Muscle of leg (tissue), 11 donors: ENCODE data around the gene RBFOX1. TPM values are rescaled to one million over a fixed set of nuclear protein-coding genes. Genes with fewer than 3 reads are reported as not detected.

Experiments
- DNase-seq: peaks from one replicate; pipeline ENCODE4 v3.0.0; 2013
- H3K27ac ChIP-seq: one replicate; pipeline ENCODE4 v1.5.1; 2013; ENCODE audit warnings: mild to moderate bottlenecking, low read length, control low read depth
- H3K27me3 ChIP-seq: one replicate; pipeline ENCODE4 v1.6.1; 2013; ENCODE audit warnings: low read length; ENCODE audit not compliant: control insufficient read depth, insufficient read depth
- H3K36me3 ChIP-seq: one replicate; pipeline ENCODE4 v1.6.1; 2013; ENCODE audit warnings: low read length; ENCODE audit not compliant: control insufficient read depth, insufficient read depth
- H3K4me1 ChIP-seq: one replicate; pipeline ENCODE4 v1.6.1; 2013; ENCODE audit warnings: low read length; ENCODE audit not compliant: control insufficient read depth, insufficient read depth
- H3K4me3 ChIP-seq: one replicate; pipeline ENCODE4 v1.5.1; 2013; ENCODE audit warnings: low read length, control low read depth
- H3K9me3 ChIP-seq: replicated peaks from 2 replicates; pipeline ENCODE4 v1.6.1; 2013; ENCODE audit warnings: low read depth, low read length; ENCODE audit not compliant: control insufficient read depth
- WGBS: methylation state at CpG from one replicate; pipeline ENCODE4 v1.1.5; 2013; ENCODE audit warnings: missing lambda C conversion rate; ENCODE audit not compliant: insufficient coverage; 5-methylcytosine and 5-hydroxymethylcytosine counted together
- polyA plus RNA-seq, 8 donors: library from polyadenylated mRNA; unstranded; fragments of 120-200 nt; gene quantifications; one replicate each; pipeline versions ENCODE4 v1.2.1 to v1.2.3, GENCODE V29; 2013; ENCODE audit warnings: inconsistent platforms in 1 of 8, low replicate concordance in 1 of 8; ENCODE audit not compliant: insufficient read length in 8 of 8, insufficient read depth in 1 of 8
- total RNA-seq: library from RNA; stranded (reverse); fragments of 120-200 nt; gene quantifications from one replicate; pipeline ENCODE4 v1.2.4, GENCODE V29; 2013

The RBFOX1 gene
- total and polyA plus RNA-seq, 9 donors: 31.1 to 84.6 (median 47.6) TPM

GRCh38 chr16:7629571-7629970, 296.9 kb downstream of the RBFOX1 start:
- 84% methylated on average over 4 of the region's 5 CpGs for WGBS
- no peak overlapping the region for H3K27ac ChIP-seq
- no peak overlapping the region for H3K4me3 ChIP-seq
- no peaks in the 10 kb centered on the region for H3K27me3 ChIP-seq
- H3K9me3 ChIP-seq: no peaks in the 10 kb centered on the region
- H3K36me3 ChIP-seq: peaks cover 4% of the 10 kb centered on the region
- DNase-seq: no peak
- no peaks in the 10 kb centered on the region for H3K4me1 ChIP-seq

- no peaks in the 10 kb centered on the region for H3K9me3 ChIP-seq
- DNase-seq: no peak
- H3K4me1 ChIP-seq: peaks cover 7% of the 10 kb centered on the region
- no peaks in the 10 kb centered on the region for H3K36me3 ChIP-seq
- H3K27me3 ChIP-seq: no peaks in the 10 kb centered on the region
- whole genome bisulfite sequencing: no CpG with 5 or more reads among the region's 4 CpGs
- no peak overlapping the region for H3K27ac ChIP-seq
- no peak overlapping the region for H3K4me3 ChIP-seq
These were observed 304.8 kb downstream of the RBFOX1 start for GRCh38 chr16:7637446-7637845.

GRCh38 chr16:7638306-7638705, 305.7 kb downstream of the RBFOX1 start:
- no CpG with 5 or more reads among the region's 5 CpGs for WGBS
- Histone ChIP-seq H3K27ac (no peak overlapping the region), H3K36me3 (no peaks in the 10 kb centered on the region), H3K9me3 (no peaks in the 10 kb centered on the region), H3K27me3 (no peaks in the 10 kb centered on the region), H3K4me1 (peaks cover 7% of the 10 kb centered on the region), H3K4me3 (no peak overlapping the region)
- DNase-seq: peak; percentile 77

GRCh38 chr16:7640334-7640733, 307.7 kb downstream of the RBFOX1 start:
- no peak overlapping the region for H3K4me3 ChIP-seq
- H3K9me3 ChIP-seq: no peaks in the 10 kb centered on the region
- no peaks in the 10 kb centered on the region for H3K36me3 ChIP-seq
- WGBS: 80% methylated on average over 1 of the region's 3 CpGs
- H3K4me1 ChIP-seq: peaks cover 7% of the 10 kb centered on the region
- no peaks in the 10 kb centered on the region for H3K27me3 ChIP-seq
- peak; percentile 35 for DNase-seq
- no peak overlapping the region for H3K27ac ChIP-seq

- Histone ChIP-seq H3K27me3 (no peaks in the 10 kb centered on the region), H3K27ac (no peak overlapping the region), H3K4me1 (peaks cover 7% of the 10 kb centered on the region), H3K4me3 (no peak overlapping the region), H3K9me3 (no peaks in the 10 kb centered on the region), H3K36me3 (no peaks in the 10 kb centered on the region)
- no peak for DNase-seq
- WGBS: 54% methylated on average over 3 of the region's 6 CpGs
These were observed 311.5 kb downstream of the RBFOX1 start for GRCh38 chr16:7644176-7644575.

GRCh38 chr16:7644811-7645210, 312.2 kb downstream of the RBFOX1 start:
- WGBS: 12% methylated on average over 4 of the region's 5 CpGs
- Histone ChIP-seq H3K27ac (no peak overlapping the region), H3K9me3 (no peaks in the 10 kb centered on the region), H3K36me3 (no peaks in the 10 kb centered on the region), H3K4me3 (no peak overlapping the region), H3K27me3 (no peaks in the 10 kb centered on the region), H3K4me1 (peaks cover 7% of the 10 kb centered on the region)
- peak; percentile 88 for DNase-seq

GRCh38 chr16:7646821-7647500, 314.3 kb downstream of the RBFOX1 start:
- Histone ChIP-seq H3K27me3 (no peaks in the 10 kb centered on the region), H3K36me3 (no peaks in the 10 kb centered on the region), H3K27ac (no peak overlapping the region), H3K9me3 (no peaks in the 10 kb centered on the region), H3K4me1 (no peaks in the 10 kb centered on the region), H3K4me3 (no peak overlapping the region)
- WGBS: 20% methylated on average over 1 of the region's 7 CpGs
- DNase-seq: no peak

GRCh38 chr16:7650431-7650830, 317.8 kb downstream of the RBFOX1 start:
- H3K27ac ChIP-seq: no peak overlapping the region
- H3K27me3 ChIP-seq: no peaks in the 10 kb centered on the region
- DNase-seq: peak; percentile 36
- no peaks in the 10 kb centered on the region for H3K36me3 ChIP-seq
- WGBS: 15% methylated on average over 2 of the region's 4 CpGs
- H3K4me1 ChIP-seq: no peaks in the 10 kb centered on the region
- H3K9me3 ChIP-seq: no peaks in the 10 kb centered on the region
- H3K4me3 ChIP-seq: no peak overlapping the region

- 84% methylated on average over 5 of the region's 9 CpGs for WGBS
- Histone ChIP-seq H3K9me3 (no peaks in the 10 kb centered on the region), H3K4me3 (no peak overlapping the region), H3K27ac (no peak overlapping the region), H3K36me3 (peaks cover 2% of the 10 kb centered on the region), H3K4me1 (no peaks in the 10 kb centered on the region), H3K27me3 (no peaks in the 10 kb centered on the region)
- DNase-seq: no peak
These were observed 319.3 kb downstream of the RBFOX1 start for GRCh38 chr16:7651803-7652570.

- no peak overlapping the region for H3K4me3 ChIP-seq
- no peaks in the 10 kb centered on the region for H3K27me3 ChIP-seq
- WGBS: 74% methylated on average over 21 of the region's 32 CpGs
- H3K27ac ChIP-seq: no peak overlapping the region
- no peaks in the 10 kb centered on the region for H3K4me1 ChIP-seq
- DNase-seq: peak; percentile 53
- H3K36me3 ChIP-seq: peaks cover 2% of the 10 kb centered on the region
- H3K9me3 ChIP-seq: no peaks in the 10 kb centered on the region
These were observed 321.3 kb downstream of the RBFOX1 start for GRCh38 chr16:7653746-7654461.
